GM12878 (cell line): ENCODE data around the gene CDKN2B-AS1.

Experiments used
- FOXK2 ChIP-seq: fragments of 450-650 bp; IDR thresholded peaks from 2 replicates; pipeline ENCODE4 v1.6.1; 2017; ENCODE audit warnings: mild to moderate bottlenecking, moderate library complexity
- STAT3 ChIP-seq: IDR thresholded peaks from 2 replicates; pipeline ENCODE4 v1.6.1; 2011; ENCODE audit warnings: low read depth, low read length, improper control_type of control experiment
- TF ChIP-seq, protein P1 (sequence below), 3 experiments: IDR thresholded peaks in 2 of 3; conservative IDR thresholded peaks in 1 of 3; 2 replicates each; pipeline ENCODE4 v1.5.1; 2011; ENCODE audit warnings: low read depth in 3 of 3, low read length in 3 of 3, mild to moderate bottlenecking in 3 of 3, control low read depth in 2 of 3, moderate library complexity in 2 of 3, inconsistent platforms in 1 of 3, mixed read lengths in 1 of 3; ENCODE audit not compliant: control insufficient read depth in 2 of 3, insufficient read depth in 1 of 3; ENCODE audit errors: extremely low read depth in 1 of 3

DNA sequence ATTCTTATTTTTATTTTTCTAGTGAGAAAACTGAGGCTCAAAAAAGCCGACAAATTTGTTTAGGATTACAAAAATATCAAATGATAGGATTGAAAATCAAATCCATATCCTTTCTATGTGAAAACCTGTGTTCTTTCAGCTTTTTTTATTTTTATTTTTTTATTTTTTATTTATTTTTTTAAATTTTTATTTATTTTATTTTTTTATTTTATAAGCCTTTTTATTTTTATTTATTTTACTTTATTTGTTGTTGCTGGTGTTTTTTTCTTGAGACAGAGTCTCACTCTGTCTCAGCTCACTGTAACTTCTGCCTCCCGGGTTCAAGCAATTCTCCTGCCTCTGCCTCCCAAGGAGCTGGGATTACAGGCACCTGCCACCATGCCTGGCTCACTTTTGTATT, 59.9 kb downstream of the CDKN2B-AS1 start:
- no peak for TF ChIP-seq STAT3
- TF ChIP-seq, protein P1, sequence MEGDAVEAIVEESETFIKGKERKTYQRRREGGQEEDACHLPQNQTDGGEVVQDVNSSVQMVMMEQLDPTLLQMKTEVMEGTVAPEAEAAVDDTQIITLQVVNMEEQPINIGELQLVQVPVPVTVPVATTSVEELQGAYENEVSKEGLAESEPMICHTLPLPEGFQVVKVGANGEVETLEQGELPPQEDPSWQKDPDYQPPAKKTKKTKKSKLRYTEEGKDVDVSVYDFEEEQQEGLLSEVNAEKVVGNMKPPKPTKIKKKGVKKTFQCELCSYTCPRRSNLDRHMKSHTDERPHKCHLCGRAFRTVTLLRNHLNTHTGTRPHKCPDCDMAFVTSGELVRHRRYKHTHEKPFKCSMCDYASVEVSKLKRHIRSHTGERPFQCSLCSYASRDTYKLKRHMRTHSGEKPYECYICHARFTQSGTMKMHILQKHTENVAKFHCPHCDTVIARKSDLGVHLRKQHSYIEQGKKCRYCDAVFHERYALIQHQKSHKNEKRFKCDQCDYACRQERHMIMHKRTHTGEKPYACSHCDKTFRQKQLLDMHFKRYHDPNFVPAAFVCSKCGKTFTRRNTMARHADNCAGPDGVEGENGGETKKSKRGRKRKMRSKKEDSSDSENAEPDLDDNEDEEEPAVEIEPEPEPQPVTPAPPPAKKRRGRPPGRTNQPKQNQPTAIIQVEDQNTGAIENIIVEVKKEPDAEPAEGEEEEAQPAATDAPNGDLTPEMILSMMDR (IDR thresholded peaks at IDR 0.05 in 2 of 3, conservative IDR thresholded peaks at IDR 0.05 in 1 of 3; ENCODE audit: control insufficient read depth in 2 of 3, extremely low read depth in 1 of 3, insufficient read depth in 1 of 3, low read depth in 3 of 3, low read length in 3 of 3) = no peak
- no peak for TF ChIP-seq FOXK2
